Fibroblast of gingiva (primary cell): ENCODE data around the gene ACAD10.
"Not testable (repeated sequence)": the region's sequence is repeated elsewhere in the genome, so short reads cannot be mapped to it uniquely, and the experiment has no call there.

Experiments used
- DNase-seq: peaks from one replicate; pipeline ENCODE4 v3.0.0-alpha.2; 2011; ENCODE audit warnings: low read depth

The ACAD10 gene

DNA sequence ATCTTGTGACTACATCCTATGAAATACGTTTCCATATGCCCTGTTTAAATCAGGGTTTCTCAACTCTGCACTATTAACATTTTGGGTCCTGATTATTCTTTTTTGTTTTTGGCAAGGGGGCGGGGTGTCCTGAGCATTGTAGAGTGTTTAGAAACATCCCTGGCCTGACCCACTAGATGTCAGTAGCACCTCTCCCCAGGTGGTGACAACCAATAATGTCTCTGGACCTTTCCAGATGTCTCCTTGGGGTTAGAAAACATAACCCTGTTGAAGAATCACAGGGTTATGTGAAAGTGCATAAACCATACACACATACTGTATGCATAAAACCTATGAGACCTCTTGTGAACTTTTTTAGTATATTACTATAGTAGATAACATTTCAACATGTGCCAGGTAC, 1.4 kb downstream of the ACAD10 start:
- DNase-seq = no peak

DNA sequence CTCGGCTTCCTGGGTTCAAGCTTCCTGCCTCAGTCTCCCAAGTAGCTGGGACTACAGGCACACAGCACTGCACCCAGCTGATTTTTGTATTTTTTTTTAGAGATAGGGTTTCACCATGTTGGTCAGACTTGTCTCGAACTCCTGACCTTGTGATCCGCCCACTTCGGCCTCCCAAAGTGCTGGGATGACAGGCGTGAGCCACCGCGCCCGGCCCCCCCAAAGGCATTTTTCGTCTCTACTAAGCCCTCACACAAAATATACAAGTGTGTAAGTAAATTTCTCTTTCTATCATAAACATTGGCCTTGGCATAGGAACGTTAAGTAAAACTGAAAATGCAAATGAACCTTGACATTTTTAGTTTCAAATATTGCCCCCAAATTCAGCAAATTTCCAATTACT, 2.1 kb downstream of the ACAD10 start:
- no peak for DNase-seq

DNA sequence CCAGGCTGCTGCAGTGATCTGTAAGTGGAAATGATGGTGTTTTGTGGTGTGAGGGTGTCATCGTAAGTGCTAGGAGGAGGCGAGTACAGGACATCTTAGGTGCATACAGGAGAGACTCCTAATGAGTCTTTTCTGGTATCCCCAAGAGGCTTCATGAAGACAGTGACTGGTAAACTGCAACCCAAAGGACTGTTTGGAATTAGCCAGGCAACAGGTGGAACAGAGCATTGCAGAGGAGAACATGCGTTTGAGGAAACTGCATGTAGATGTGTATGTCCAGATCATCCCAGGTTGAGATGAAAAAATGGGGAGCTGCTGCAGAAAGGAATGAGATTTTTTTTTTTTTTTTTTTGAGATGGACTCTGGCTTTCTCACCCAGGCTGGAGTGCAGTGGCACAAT, 5.4 kb downstream of the ACAD10 start:
- no peak for DNase-seq

DNA sequence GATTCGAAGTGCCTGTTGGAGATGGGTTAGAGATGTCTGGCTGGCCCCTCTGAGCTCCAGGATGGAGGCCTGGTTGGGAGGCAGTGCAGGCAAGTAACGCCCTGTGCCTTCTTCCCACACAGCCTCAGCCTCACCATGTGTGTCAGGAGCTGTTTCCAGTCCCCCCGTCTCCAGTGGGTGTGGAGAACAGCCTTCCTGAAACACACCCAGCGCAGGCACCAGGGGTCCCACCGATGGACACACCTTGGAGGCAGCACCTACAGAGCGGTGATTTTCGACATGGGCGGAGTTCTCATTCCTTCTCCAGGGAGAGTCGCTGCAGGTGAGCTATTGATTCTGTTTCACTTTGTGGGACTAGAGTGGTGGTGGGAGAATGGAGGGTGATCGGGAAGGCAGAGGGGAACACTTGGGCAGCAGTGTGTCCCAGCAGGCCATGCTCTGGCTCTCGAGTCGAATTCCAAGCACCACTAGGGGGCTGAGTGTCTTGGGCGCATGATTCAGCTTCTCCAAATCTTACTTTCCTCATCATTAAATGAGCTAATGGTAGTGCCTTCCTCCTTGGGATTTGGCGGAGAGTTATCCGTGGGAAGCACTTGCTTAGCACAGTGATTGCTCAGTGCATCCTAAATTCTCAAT, 6.8 kb downstream of the ACAD10 start:
- no peak for DNase-seq

DNA sequence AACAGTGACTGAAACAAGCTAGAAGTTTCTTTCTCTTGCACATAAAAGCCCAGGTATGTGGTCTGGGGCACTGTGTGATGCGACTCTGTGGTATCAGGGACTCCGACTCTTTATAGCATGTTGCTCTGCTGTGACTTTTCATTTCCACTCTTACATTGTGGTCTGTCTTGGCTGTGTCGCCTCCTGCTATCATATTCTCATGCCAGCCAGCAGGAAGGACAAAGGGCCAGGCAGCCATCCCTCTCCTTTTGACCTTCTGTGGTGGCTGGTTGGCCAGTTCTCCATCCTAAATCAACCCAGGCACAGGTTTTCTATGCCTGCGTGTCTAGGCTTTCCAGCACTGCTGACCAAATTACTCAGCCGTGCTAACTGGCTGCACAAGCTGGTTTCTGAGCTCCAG, 8.0 kb downstream of the ACAD10 start:
- no peak for DNase-seq

DNA sequence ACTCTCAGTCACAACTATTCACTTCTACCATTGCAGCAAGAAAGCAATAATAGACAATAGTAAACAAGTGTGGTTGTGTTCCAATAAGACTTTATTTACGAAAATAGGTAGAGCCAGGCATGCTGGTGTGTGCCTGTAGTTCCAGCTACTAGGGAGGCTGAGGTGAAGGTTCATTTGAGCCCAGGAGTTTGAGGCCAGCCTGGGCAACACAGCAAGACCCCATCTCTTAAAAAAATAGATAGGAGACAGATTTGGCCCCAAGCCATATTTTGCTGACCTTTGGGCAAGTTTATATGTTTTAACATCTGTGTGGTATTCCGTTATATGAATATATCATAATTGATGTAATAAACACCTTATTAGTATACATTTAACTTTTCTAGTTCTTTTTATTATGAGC, 14.1 kb downstream of the ACAD10 start:
- no peak for DNase-seq

DNA sequence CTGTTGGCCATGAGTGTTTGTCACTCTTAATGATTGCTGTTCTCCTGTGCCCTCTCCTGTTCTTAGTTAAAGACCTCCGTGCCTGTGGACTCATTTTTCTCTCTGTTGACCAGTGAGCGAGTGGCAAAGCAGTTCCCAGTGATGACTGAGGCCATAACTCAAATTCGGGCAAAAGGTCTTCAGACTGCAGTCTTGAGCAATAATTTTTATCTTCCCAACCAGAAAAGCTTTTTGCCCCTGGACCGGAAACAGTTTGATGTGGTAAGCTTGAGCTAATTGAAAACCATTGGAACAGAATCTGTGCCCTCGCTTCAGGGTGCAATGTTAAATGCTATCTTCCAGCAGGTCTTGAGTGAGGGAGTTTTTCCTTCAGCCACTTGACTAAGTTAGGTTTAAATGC, 19.8 kb downstream of the ACAD10 start:
- no peak for DNase-seq

DNA sequence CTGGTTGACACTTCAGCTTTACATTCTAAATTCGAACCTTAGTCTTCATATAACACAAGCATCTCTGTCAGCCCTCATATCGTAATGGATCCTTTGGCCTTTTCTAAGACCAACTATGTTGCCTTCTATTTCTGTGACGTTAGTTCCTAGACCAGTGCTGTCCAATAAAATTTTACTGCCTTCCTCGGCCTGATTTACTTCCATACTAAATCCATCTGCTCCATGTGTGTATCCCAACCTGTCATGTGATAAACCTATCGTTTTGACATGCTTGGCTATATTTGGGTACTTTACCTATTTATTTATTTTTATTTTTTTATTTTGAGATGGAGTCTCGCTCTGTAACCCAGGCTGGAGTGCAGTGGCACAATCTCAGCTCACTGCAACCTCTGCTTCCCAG, 20.3 kb downstream of the ACAD10 start:
- no peak for DNase-seq

DNA sequence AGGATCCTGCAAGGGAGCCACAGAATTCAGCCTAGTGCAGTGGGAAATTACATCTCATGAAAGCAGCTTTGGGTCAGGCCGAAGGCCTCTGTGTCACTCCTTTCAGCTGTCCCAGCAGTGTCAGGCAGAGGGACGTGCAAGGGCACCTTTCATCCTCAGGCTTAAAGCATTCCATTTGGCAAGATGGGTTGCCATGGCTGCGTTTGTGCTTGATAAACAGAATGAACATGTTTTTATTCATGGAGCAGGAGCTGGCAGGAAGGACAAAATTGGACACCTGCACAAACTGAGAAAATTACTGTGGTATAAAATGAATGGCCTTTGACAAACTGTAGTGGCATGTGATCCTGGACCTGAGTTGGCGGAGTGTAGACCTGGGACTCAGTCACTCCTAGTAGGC, 29.4 kb downstream of the ACAD10 start:
- DNase-seq = no peak

DNA sequence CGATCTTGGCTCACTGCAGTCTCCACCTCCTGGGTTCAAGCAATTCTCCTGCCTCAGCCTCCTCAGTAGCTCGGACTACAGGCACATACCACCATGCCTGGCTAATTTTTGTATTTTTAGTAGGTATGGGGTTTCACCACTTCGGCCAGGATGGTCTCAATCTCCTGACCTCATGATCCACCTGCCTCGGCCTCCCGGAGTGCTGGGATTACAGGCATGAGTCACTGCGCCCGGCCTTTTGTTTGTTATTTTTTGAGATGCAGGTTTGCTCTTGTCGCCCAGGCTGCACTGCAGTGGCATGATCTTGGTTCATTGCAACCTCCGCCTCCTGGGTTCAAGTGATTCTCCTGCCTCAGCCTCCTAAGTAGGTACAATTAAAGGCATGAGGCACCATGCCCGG, 33.5 kb downstream of the ACAD10 start:
- DNase-seq = not testable (repeated sequence)

DNA sequence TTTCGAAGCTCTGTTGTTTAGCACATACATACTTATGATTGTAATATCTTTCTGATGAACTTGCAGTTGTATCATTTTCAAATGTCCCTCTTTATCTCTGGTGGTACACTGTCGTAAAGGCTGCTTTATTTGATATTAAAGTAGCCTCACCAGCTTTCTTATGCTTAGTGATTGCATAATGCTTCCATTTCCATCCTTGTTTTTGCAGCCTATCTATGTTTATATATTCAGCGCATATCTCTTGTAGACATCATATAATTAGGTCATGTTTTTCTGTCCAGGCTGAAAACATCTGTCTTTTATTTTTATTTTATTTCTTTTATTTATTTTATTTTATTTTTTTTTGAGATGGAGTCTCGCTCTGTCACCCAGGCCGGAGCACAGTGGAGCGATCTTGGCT, 34.6 kb downstream of the ACAD10 start:
- no peak for DNase-seq

DNA sequence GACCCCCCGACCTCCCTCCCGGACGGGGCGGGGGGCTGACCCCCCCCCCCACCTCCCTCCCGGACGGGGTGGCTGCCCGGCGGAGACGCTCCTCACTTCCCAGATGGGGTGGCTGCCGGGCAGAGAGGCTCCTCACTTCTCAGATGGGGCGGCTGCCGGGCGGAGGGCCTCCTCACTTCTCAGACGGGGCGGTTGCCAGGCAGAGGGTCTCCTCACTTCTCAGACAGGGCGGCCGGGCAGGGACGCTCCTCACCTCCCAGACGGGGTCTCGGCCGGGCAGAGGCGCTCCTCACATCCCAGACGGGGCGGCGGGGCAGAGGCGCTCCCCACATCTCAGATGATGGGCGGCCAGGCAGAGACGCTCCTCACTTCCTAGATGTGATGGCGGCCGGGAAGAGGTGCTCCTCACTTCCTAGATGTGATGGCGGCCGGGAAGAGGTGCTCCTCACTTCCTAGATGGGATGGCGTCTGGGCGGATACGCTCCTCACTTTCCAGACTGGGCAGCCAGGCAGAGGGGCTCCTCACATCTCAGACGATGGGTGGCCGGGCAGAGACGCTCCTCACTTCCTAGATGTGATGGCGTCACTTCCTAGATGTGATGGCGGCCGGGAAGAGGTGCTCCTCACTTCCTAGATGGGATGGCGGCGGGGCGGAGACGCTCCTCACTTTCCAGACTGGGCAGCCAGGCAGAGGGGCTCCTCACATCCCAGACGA, 38.0 kb downstream of the ACAD10 start:
- DNase-seq = not testable (repeated sequence)

DNA sequence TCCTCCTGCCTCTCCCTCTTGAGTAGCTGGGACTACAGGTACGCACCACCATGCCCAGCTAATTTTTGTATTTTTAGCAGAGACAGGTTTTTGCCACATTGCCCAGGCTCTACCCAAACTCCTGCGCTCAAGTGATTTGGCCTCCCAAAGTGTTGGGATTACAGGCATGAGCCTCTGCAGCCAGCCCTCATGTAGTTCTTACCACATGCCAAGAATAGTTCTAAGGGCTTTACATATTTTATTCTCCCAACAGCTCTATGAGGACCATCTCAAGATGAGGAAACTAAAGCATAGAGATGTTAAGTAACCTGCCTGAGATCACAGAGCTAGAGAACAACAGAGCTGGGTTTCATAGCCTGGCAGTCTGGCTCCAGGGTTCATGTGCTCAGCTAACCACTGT, 42.9 kb downstream of the ACAD10 start:
- DNase-seq = no peak

DNA sequence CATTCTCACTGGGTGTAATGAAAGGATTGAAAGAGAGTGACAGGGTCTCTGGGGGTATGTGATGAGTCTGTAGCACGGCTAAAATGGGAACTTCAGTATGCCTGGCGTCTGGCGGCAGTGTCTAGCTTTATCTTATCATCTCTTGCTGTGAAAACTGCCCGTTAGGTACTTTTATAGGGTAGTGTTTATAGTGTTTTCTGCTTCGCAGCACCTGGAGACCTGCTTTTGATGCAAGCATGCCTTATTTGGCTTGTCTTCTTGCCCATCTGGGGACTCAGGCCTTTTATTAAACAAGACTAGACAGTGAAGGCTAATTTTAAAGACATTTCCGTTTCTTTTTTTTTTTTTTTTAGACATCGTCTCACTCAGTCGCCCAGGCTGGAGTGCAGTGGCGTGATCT, 44.6 kb downstream of the ACAD10 start:
- DNase-seq = no peak

DNA sequence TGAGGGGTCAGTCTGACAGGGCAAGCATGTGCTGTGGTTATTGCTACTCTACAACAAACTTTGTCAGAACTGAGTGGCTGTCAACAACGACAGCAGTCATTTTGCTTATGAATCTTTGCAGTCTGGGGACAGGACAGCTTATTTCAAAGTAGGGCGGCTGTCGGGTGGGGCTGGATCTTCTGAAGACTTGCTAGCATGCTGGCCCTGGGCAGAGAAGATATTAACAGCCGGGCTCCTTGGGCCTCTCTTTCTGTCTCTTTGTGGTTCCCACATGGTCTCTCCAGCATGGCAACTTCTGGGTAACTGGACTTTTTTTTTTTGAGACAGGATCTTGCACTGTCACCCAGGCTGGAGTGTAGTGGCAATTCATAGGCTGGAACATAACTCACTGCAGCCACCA, 46.9 kb downstream of the ACAD10 start:
- DNase-seq = no peak

DNA sequence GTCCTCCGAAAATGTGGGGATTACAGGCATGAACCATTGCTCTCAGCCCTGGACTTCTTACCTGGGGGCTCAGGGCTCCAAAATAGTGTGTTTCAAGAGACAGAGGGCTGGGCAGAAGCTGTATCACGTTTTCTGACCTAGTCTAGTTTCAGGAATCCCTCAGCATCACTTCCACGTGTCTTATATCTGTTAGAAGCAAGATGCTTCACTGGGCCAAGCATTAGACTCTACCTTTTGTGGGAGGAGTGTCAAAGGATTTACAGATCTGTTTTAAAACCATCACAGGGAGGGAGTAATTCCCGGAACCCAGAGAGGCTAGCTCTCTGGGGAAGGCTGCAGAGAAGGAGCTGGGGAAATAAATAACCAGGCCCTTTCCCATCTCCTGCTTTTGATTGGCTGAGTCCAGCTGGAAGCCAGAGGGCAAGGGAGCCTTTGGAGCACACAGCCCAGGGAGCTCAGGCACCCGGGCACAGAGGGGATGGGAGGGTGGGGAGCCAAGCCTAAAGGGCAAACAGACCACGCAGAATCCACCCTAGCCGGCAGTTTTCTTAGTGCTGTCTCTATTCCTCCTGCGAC, 47.6 kb downstream of the ACAD10 start:
- DNase-seq = no peak

DNA sequence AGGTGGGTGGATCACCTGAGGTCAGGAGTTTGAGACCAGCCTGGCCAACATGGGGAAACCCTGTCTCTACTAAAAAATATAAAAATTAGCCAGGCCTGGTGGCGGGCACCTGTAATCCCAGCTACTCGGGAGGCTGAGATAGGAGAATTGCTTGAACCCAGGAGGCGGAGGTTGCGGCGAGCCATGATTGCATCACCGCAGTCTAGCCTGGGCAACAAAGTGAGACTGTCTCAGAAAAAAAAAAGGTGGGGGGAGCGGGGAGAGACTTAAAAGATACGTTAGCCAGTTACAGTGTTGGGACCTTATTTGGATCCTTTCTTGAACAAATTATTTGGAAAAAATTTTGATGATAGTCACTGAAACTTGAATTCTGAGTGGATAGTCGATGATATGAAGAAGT, 53.7 kb downstream of the ACAD10 start:
- DNase-seq = not testable (repeated sequence)

DNA sequence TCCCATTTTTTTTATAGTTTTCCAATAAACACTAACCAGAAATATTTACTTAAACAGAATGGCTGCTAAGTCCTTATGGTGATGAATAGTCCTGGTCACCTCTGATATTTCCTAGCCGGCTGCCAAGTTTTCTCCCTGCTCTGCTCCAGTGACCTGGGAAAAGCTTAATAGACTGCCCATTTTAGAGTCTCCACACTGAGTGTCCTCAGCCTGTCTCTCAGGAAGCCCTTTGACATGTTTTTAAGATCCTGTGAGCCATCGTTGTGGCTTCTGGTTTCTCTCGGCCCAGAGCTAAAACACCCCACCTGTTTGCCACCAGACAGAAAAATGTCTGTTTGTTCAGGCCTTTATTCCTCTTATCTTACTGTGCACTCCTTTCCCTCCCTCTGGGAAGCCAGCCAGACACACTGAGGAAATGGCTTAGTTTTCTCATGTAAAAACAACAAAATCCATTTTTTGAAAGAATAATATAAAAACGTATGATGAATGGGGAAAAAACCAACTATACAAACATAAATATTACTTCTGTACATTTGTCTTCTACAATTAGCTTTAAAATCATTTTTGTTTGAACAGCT, 55.5 kb downstream of the ACAD10 start:
- DNase-seq = no peak

DNA sequence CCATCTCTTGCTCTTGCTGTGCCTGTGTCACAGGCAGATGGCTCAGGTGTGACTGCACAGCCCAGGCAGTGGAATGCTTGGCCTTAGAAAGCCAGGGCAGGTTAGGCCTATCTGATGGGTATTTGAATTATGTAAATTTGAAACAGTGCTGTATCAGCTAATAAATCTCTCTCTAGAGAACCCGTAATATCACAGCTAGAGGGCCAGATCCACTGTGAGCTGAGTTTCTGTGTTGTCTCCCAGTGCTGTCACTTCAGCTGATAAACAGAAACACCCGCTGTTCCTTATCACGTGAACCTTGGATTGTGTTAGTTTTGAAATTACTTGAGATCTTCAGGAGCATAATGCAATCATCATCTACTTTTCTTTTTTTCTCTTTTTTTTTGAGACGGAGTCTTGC, 59.4 kb downstream of the ACAD10 start:
- DNase-seq = no peak

DNA sequence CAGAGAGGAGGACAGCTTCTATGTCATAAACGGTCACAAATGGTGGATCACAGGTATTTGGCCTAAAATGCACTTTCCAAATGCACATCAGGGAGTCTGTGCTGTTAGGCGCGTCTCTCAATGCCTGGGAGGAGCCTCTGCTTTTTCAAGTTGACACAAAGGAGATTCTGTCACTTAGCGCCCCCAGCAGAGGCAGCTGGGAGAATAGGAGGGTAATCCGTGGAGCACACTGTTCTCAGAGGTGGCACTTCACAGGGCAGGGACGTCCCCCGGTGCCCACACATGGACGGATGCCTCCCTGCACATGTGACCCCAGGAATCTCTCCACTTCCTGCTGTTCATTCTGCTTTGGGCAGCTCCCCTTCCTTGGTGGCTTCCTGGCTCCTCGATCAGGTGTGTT, 61.5 kb downstream of the ACAD10 start:
- no peak for DNase-seq

DNA sequence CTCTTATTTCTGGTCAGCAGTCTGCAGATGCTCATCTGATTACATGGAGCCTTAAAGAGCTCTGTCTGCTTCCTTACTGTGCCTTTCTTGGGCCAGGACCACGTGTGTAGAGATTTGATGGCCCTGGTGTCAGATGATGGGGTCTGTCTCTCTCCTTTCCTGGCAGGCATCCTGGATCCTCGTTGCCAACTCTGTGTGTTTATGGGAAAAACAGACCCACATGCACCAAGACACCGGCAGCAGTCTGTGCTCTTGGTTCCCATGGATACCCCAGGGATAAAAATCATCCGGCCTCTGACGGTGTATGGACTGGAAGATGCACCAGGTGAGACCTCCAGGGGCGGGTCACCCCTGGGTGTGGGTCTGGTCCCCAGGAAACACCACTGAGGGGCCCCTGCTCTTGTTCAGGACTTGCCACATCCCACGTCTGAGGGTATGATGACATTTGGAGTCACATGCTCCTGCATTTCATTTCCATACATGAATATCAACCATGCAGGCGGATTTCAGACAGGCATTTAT, 62.4 kb downstream of the ACAD10 start:
- DNase-seq = no peak

DNA sequence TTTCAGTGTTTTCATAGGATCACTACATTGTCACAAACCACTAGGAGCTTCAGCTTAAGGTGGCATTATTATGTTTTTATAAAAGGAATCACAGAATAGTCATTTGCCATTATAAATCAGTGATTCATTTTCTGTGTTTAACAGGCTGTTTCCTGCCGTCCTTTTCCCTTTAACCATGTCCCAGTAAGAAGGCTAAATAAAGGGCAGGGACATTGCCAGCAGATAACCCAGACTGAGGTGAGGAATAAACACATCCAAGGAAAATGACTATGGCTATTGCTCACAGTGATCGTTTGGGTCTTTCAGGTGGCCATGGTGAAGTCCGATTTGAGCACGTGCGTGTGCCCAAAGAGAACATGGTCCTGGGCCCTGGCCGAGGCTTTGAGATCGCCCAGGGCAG, 63.0 kb downstream of the ACAD10 start:
- no peak for DNase-seq

DNA sequence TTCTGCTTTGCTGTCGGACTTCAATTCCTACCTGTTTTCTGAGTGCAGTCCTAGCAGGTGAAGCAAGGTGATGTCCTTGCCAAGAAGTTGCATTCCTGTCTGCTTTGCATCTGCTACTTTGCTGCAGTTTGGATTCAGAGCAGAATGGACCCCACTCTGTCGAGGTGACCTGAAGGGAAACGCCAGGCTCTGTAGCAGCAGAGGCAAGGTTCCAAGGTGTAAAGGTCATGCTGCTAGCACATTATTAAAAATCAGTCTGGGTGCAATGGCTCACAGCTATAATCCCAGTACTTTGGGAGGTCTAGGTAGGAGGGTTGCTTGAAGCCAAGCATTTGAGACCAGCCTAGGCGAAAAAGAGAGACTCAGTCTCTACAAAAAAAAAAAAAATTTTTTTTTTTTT, 63.5 kb downstream of the ACAD10 start:
- DNase-seq = no peak
